IPS-11a (cell line): Measurements from ENCODE around the gene MTERF2.

Source experiments
- H3K4me3 ChIP-seq: one replicate; pipeline ENCODE4 v1.5.1; 2013; ENCODE audit warnings: low read depth, low read length, control low read depth

Gene MTERF2

GRCh38 chr12:106954462-106955376, 32.2 kb downstream of the MTERF2 start:
- peak overlapping the region; percentile 47 for H3K4me3 ChIP-seq

- no peak overlapping the region for H3K4me3 ChIP-seq
Measured at GRCh38 chr12:106953352-106954250, 33.3 kb downstream of the MTERF2 start.

- H3K4me3 ChIP-seq: no peak overlapping the region
Measured at GRCh38 chr12:106950591-106950990, 36.4 kb downstream of the MTERF2 start.

GRCh38 chr12:106947461-106947860, 39.5 kb downstream of the MTERF2 start:
- no peak overlapping the region for H3K4me3 ChIP-seq

- no peak overlapping the region for H3K4me3 ChIP-seq
Measured at GRCh38 chr12:106945261-106945851, 41.6 kb downstream of the MTERF2 start.

GRCh38 chr12:106942775-106943174, 44.2 kb downstream of the MTERF2 start:
- H3K4me3 ChIP-seq: no peak overlapping the region

- H3K4me3 ChIP-seq: no peak overlapping the region
Measured at GRCh38 chr12:106941481-106942156, 45.3 kb downstream of the MTERF2 start.

GRCh38 chr12:106934277-106934676, 52.7 kb downstream of the MTERF2 start:
- H3K4me3 ChIP-seq: no peak overlapping the region
